HG03354 (cell line): ENCODE measurements around the gene PEX10.
"Not testable (repeated sequence)": the region's sequence is repeated elsewhere in the genome, so short reads cannot be mapped to it uniquely, and the experiment has no call there.

Experiments used
- ATAC-seq: cut with Tn5 transposase; IDR thresholded peaks from one replicate; pipeline ENCODE4 v1.9.1; 2021; ENCODE audit warnings: mild to moderate bottlenecking; ENCODE audit not compliant: unreplicated experiment, poor library complexity, severe bottlenecking

PEX10 gene

GRCh38 chr1:2412395-2412772 is at the start of gene PEX10:
Gene PEX10 (minus strand): TSS chr1:2412564. CDS start chr1:2412502, 62 bp downstream.
- peak; percentile 82 for ATAC-seq

DNA sequence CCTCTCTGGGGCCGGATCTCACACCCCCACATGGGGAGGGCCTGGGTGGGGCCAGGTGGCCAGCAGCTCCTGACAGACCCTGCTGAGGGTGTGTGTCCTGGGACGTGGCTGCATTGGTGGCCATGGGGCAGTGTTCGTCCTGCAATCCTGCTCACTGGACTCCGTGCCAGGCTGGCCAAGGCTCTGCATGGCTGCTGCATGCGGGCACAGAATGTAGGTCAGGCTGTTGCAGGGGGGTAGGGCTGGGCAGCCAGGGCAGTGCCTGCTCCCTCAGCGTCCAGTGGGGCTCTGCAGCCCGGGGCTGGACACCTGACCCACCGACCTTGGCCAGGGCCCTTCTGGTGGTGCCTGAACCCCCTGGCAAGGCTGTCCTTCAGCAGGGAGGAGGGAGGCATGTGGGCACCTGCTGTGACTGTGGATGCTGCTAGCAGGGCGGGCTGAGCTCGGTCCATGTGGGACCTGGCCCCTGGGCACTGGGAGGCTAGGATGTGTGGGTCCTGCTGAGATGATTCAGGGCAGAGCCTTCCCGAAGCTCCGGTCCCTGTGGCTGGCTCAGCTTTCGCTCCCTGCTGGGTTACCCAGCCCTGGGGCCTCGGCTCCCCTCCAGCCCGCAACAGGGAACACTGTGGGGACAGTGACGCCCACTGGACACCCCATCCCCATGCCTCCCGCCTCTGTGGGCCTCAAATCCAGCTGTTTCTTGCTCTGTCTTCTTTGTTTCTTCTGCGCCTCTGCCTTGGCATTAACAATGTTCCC is 48.8 kb upstream of the PEX10 start:
- no peak for ATAC-seq

DNA sequence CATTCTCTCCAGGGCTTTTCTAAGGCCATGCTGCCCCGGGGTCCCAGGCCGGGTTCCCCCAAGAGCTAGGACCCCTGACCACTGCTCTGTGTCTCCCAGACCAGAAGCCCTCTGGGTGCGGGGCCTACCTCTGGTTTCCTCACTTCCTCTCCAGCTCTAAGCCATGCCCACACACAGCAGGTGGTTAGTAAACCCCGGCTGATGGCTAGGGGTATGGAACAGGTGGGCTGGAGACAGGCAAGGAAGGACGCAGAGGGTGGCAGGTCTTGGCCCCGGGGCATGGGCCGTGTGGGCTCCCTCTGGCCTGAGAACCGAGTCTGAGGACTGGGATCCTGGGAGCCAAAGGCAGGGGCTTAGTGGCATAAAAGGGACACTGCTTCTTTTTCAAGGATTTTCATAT is 47.8 kb upstream of the PEX10 start:
- ATAC-seq: no peak

- no peak for ATAC-seq
These were observed 47.4 kb upstream of the PEX10 start for GRCh38 chr1:2459757-2460156.

- ATAC-seq: not testable (repeated sequence)
These were observed 46.9 kb upstream of the PEX10 start for GRCh38 chr1:2459102-2459753.

- no peak for ATAC-seq
These were observed 46.3 kb upstream of the PEX10 start for GRCh38 chr1:2458687-2459086.

- ATAC-seq: no peak
These were observed 45.1 kb upstream of the PEX10 start for GRCh38 chr1:2457444-2457843.

DNA sequence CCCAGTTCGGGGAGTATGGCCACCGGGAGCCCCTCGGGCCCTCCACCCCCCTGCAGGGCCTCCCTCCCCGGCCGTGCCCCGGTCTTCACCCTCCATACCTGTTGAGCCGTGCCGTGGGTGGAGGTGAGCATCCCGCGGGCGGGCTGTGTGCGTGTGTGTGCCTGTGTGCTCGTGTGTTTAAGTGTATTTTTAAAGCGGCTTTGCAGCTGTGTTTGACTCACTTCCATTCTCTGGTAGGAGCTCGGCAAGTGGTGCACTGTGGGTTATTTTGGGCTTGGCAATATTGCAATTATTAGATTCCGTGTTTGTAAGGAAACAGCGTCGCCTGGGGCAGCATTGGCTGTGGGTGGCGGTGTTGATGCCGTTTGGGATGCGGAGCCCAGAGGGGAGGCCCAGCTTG is 43.4 kb upstream of the PEX10 start:
- ATAC-seq: no peak

- no peak for ATAC-seq
These were observed 41.9 kb upstream of the PEX10 start for GRCh38 chr1:2454227-2454626.

DNA sequence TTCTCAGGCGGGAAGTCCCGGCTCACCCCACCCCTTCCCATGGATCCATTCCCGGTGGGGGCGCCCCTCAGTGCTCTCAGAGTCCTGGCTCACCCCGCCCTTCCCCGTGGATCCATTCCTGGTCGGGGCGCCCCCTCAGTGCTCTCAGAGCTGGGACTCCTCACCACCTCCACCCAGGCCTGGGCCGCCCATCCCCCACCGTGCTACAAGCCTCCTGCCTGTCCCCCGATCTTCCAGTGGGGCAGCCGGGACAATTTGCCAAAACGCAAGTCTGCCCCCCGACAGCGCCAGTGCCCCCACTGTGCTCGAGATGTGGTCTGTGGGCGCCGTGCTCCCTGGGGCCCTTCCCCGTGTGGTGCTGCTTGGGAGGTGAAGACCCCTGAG is 40.6 kb upstream of the PEX10 start:
- ATAC-seq: no peak

DNA sequence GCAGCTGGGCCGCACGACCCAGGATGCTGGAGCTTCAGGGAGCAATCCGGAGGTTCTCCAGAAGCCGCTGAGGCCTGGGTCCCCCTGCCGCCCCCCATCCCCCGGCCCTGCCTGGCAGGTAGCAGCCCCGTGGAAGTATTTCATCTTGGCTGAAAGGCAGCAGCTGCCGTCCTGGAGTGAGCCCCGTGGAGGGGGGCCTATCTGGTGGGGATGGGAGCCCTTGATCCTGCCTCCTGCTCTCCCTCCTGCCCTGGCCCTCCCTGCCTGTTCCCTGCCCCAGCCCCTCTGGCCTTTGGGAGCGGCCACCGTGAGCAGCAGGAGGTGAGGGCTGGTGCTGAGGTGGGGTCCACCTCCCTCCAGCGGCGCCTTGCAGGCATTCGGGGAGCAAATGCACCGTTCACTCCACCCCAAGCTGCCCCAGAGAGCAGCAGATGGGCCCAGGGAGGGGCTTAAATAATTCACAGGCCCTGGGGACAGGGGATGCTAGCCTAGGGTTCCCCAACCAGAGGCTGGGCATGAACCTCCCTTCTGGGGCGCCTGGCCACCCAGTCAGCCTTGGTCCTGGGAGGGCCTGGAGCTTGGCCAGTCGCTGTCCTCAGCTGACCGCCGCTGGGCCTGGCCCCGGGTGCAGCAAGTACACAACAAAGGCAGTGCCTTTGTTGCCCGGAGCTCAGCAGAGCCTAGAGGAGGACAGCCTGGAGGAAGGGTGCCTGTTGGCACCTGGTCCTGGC is 40.0 kb upstream of the PEX10 start:
- ATAC-seq: no peak

DNA sequence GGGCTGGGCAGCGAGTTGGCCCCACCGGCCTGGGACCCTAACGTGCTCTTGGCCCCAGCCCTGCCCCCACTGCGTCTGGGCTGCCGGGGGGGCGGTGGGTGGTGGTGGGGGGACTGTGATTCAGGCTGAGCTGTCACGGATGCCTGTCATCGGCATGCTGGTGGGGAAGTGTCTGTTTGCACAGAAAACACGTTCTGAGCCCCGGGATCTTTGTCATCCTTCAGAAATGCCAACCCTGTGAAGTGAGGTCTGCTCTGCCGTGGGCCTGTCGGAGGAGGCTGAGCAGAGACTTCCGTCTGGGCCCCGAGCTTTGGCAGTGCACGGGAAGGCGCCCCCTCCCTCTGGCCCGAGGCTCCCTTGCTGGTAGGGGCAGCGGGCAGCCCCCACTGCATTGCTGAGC is 39.4 kb upstream of the PEX10 start:
- no peak for ATAC-seq

DNA sequence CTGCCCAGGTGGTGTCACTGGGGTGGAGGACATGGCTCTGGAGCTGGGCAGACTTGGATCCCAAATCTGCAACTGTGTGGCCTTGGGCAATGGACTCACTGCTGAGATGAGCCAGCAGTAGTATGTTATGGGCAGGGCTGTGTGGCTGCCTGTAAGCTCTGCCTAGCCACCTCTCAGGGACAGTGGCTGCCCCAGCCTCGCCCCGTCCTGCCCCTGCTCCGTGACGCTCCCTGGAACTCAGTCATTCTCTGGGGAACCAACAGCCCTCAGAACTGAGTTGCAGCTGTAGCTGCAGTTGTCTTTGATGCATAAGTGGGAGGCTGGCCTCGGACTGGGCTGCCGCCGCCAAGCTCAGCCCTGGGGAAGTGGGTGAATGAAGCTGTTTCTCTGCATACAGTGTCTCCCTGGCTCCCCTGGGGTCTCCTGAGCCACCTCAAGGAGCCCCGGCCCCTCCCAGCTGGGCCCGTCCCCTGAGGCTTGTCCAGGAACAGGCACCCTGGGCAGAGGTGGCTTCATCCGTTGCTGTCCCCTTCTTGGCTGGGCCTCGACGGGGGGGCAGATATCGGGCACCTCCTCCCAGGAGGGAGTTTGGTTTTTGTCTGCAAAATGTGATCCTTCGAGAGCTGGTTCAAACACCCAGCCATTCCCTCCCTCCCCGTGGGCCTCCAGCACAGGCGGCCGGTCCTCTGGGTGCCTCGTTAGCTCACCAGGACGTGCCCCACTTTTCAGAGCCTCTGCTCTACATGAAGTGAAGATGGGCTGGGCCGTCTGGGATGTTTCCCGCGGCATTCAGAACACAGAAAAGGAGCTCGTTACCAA is 37.5 kb upstream of the PEX10 start:
- ATAC-seq: no peak

DNA sequence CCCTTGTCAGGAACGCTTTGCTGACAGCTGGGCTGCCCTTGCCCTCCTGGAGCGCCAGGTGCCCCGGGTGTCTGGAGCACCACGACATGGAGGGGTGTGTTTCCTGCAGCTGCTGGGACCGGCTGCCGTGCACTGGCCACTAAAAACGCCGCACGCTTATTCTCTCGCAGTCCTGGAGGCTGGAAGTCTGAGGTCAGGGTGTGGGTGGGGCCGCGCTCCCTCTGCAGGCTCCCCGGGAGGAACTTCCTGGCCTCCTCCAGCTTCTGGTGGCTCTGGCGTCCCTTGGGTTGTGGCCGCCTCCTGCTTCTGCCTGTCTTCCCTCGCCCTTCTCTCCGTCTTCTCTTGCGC is 35.7 kb upstream of the PEX10 start:
- no peak for ATAC-seq

DNA sequence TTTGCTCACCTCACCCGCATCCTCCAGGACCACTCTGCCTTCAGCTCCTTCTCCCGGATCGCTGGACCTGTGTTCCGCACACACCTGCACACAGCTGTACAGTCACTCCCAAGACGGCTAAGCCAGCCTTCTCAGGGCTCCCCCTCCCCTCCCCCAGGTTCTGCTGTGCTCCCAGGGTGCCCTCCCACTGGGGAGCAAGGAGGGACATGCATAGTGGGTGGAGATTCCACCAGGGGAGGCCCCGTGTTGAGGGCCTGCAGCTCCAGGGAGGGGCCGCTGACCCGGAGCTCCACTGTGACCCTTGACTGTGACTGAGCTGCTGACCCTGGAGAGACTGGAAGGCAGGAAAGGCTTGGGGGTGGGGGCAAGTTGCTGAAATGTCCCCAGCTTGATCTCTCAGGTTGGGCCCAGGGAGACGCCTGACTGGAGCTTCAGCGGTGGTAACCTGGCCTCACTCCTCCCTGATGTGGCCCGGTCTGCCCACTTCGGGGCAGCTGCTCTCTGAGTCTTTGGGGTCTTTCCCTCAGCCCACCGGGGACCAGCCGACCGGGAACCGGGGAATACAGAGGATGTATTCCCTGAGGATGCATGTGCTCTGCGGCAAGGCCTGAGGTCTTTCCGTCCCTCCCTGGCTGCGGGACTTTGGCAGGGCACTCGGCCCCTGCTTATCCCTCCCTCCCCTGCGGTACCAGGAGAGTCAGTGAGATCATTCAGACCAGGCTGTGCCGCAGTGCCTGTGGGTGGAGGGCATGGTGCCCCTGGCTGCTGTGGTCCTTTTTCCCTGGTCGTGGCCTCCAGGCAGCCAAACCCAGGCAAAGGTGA is 35.1 kb upstream of the PEX10 start:
- no peak for ATAC-seq

DNA sequence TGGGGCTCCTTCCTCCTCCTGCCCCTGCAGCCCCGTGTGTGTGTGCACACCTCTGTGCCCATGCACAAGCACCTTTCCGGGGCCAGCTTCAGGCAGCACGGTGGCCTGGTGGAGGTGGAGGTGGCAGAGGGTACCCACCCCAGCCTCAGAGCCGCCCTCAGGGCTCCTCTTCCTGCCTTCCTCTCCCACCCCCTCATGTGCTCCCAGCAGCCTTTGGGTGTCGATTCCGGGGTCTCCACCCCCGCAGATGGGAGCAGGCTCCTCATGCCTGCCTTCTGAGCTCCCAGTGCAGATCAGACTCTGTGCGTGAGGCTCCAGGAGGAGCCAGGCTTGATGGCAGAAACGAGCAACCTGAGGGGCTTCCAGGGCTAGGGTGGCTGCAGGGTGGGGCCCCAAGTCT is 34.5 kb upstream of the PEX10 start:
- no peak for ATAC-seq

GRCh38 chr1:2446394-2446793 is 34.0 kb upstream of the PEX10 start:
- no peak for ATAC-seq

DNA sequence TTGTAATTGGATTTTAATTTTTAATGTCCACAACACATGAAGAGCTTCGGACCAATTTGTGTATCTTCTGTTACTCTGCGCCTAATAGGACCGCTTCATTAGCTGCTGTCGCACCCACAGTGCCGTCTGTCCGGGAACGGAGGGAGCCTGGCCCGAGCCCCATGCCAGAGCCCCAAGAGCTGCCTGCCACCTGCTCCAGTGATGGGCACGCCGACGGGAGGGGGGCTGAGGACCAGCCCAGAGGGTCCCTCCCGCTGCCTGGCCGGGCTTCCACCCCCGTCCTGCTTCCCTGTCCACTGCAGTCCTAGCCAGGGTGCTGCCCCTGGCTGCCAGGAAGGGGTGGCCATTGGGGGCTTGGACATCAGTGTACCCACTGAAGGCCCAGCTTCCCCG is 33.5 kb upstream of the PEX10 start:
- no peak for ATAC-seq

GRCh38 chr1:2445162-2445822 is 32.9 kb upstream of the PEX10 start:
- ATAC-seq: no peak
